ENCODE data around the gene YAF2.
"Not testable (repeated sequence)": the region's sequence is repeated elsewhere in the genome, so short reads cannot be mapped to it uniquely, and the experiment has no call there.

The YAF2 gene

DNA sequence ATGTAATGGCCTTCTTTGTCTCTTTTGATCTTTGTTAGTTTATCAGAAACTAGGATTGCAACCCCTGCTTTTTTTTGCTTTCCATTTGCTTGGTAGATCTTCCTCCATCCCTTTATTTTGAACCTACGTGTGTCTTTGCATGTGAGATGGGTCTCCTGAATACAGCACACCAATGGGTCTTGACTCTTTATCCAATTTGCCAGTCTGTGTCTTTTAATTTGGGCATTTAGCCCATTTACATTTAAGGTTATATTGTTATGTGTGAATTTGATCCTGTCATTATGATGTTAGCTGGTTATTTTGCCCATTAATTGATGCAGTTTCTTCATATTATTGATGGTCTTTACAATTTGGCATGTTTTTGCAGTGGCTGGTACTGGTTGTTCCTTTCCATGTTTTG lies 14.6 kb upstream of the YAF2 start:
- DNase-seq = not testable (repeated sequence)

DNA sequence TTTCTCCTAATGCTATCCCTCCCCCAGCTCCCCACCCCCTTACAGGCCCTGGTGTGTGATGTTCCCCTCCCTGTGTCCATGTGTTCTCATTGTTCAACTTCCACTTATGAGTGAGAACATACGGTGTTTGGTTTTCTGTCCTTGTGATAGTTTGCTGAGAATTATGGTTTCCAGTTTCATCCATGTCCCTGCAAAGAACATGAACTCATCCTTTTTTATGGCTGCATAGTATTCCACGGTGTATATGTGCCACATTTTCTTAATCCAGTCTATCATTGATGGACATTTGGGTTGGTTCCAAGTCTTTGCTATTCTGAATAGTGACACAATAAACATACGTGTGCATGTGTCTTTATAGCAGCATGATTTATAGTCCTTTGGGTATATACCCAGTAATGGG lies 11.0 kb upstream of the YAF2 start:
- not testable (repeated sequence) for DNase-seq

DNA sequence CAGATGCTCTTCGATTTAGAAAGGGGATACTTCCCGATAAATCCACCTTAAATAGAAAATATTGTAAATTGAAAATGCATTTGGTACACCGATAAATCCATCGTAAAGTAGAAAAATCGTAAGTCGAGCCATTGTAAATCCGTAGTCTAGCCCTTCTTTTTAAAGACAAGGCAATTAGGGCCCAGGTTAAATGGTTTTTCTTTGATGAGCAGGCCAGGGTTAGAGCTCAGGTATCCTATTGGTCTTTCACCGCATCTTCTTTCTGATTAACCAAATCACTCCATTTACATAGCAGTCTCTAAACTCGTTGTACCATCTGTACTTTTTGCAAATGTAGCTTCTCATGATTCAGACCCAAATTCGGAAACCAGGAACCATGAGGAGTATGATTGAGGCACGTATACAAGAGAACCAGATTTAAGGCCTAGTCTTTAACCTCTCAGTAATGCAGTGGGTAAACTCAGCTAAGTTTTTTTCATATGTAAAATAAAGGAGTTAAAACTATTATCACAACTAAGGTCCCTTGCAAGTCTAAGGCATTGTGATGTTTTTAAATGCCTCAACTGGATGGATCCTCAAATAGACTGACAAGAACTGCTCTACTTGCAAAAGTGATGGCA lies 2.2 kb upstream of the YAF2 start:
- no peak for DNase-seq

DNA sequence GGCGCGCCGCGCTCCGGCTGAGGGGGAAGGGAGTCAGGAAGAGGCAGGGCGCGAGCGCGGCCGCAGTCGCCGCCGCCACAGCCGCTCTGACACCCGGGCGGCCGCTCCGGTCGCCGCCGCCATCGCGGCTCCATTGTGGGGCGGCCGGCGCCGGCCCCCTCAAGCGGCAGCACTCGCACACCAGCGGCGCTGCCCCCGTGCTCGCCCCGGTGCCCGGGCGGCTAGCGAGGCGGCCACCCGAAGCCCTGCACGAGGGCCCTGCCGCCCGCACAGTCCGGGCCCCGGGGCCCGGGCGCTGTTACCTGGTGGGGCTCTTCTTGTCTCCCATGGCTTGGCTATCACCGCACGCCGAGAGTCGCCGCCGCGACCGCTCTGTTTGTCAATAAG lies 202 bp downstream of the YAF2 start:
- DNase-seq = no peak

DNA sequence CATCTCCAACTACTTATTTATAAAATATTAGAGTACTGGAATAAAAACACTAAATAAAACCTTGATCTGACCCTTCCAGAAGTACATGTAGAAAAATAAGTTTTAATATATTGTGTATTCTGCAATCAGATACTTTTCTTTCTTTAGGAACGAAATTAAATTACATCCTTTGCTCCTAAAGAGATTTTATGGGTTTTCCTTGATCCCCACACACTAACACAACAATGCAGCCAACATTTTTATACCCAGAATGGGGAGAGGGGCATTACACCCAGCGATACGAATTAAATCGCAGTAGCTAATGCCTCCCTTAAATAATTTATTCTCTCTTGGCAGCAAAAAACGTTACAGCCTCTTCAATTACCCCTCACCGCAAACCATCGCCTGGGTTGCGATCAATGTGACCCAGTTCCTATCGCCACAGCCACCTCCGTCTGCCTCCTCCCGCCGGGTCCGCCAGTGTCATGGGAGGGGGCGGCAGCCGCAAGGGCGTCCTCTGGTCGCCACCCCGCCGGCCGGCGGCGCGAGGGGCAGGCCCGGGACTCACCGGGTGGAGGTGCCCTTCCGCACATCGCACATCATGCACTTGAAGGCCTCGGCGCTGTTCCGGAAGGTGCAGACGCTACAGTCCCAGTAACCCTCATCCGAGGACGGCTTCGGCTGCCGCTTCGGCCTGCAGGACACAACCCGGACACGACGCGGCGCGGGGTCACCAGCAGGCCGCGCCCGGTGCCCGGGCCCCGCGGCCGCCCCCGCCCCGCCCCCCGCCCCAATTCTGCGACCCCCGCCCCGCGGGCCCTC lies 796 bp downstream of the YAF2 start:
- DNase-seq = peak; percentile 61

DNA sequence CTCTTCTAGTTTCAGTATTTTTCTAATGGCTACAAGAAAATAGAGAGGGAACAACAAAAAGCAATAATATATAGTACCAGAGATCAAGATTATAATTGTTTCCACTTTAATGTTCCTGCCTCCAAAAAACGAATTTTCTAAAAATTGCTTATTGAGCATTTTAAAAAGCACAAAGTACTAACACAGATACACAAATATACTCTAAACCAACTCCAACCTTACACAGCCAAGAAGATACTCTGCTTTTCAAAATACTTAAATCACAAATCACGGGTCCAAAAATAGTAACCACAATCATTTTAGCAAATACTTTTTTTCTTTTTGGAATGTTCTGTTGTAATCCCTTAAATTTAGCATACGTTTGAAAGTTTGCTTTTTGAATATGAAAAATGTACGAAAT lies 2.0 kb downstream of the YAF2 start:
- DNase-seq = no peak

DNA sequence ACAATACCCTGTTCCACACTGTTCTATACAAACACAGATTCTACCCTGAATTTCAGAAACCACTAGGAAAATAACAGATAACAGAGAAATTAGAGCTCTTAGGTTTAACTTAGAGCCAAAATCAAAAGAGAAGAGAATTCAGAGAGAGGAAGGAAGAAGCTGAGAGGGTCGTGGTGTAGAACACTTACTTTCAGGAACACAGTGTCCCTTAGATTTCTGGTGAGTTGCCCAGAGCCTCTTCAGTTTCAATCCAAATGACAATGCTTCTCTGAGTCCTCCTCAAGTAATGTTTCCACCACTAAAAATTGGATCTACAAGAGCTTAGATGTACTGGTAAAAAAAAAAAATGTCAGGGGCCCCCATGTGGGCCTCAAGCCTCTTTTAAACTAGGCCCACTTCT lies 2.6 kb downstream of the YAF2 start:
- no peak for DNase-seq

DNA sequence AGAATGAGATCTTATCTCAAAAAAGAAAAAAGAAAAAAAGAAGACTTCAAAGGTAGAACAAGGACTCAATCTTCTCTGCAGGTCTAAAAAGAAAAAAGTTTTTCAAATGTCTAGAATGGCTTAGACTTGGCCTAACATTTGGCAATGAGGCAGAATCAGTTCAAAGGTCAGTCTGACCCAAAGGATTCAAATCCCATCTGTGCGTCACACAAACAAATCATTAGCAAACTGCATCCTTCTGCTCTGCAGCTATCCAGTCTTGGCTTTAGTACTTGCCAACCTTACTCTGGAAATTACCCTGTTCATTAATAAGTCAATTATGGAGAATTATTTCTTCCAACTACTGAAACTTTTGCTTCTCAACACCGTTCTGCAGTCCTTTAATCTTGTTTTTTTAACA lies 3.1 kb downstream of the YAF2 start:
- DNase-seq = no peak

DNA sequence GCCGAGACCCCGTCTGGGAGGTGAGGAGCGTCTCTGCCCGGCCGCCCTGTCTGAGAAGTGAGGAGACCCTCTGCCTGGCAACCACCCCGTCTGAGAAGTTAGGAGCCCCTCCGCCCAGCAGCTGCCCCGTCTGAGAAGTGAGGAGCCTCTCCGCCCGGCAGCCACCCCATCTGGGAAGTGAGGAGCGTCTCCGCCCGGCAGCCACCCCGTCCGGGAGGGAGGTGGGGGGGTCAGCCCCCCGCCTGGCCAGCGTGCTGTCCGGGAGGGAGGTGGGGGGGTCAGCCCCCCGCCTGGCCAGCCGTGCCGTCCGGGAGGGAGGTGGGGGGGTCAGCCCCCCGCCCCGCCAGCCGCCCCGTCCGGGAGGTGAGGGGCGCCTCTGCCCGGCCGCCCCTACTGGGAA lies 10.5 kb downstream of the YAF2 start:
- not testable (repeated sequence) for DNase-seq

DNA sequence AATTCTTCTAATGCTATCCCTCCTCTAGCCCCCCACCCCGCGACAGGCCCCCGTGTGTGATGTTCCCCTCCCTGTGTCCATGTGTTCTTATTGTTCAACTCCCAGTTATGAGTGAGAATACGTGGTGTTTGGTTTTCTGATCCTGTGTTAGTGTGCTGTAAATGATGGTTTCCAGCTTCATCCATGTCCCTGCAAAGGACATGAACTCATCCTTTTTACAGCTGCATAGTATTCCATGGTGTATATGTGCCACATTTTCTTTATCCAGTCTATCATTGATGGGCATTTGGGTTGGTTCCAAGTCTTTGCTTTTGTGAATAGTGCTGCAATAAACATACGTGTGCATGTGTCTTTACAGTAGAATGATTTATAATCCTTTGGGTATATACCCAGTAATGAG lies 13.5 kb downstream of the YAF2 start:
- DNase-seq = not testable (repeated sequence)

DNA sequence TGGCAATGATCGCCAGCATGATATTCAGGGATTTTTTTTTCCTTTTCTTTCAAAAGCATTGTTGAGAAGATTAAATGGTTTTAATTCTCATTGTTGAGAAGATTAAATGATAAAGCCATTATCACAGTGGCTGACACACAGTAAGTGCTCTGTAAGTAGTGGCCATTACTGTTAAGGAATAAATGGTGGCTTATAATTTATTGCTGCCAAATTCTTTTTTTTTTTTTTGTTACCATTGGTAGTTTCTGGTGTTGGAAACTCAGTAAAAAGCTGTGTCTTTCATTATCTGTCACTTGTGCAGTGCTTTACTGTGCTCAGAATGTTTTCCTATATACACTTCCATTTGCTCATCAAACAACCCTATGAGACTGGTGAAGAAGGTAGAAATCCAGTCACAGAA lies 15.3 kb downstream of the YAF2 start:
- DNase-seq = no peak

DNA sequence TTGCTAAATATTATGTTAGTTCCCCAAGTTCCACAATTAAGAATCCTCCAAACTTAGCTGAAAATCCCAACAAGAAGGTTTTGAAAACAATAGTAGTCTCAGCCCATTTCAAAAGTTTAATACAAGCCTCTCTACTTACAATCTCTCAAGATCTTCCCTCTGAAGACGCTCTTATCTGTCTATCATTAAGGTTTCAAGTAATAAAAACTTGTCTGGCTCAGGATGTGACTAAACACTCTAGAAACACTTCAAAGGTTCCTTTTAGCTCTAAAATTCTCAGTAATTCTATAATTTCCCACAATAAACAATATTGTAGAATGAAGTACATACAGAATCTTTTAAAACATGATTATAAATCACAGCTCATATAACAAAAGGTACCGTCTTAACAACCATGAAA lies 16.3 kb downstream of the YAF2 start:
- DNase-seq = no peak

DNA sequence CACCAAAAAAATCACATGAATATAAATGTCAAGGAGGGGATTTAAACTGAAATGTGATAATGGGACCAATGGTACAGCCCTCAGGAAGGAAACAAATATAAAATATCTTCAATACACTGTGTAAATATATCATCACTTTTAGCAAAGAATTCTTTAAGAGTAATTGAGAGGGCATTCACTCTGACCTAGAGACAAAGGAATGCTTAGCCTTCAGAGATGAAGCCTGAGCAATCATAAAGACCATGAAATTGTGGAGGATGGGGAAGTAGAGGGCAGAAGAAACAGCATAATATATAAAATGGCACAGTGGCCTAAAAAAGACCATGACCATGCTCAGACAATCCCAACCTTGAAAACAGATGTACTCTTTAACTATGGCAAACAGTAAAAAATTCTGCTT lies 20.4 kb downstream of the YAF2 start:
- DNase-seq = no peak

DNA sequence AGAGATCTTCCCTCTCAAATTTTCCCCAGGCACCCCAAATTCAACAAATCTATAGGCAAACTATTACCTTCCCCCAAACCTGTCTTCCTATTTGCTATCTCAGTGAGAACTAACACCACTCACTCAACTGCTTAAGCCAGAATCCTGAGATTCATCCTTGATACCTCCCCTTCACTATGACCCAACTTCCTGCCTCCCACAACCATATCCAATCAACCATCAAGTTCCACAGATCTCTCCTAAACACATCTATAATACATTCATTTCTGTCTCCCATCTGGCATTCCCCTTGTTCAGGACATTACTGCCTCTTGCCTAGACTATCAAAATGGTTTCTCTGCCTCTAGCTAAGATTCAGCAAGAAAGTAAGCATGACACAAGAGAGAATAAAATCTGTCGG lies 21.3 kb downstream of the YAF2 start:
- DNase-seq = no peak

DNA sequence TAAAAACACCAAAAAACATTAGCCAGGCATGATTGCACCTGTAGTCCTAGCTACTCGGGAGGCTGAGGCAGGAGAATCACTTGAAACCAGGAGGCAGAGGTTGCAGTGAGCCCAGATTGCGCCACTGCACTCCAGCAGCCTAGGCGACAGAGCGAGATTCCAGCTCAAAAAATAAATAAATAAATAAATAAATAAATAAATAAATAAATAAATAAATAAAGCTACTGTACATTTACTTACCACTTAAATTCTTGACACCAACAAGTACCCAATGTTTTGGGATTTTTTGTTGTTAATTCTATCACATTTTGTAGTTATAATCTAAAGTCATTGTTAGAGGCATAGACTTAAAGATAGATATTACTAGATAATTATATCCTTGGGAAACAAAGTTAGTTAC lies 22.3 kb downstream of the YAF2 start:
- not testable (repeated sequence) for DNase-seq

DNA sequence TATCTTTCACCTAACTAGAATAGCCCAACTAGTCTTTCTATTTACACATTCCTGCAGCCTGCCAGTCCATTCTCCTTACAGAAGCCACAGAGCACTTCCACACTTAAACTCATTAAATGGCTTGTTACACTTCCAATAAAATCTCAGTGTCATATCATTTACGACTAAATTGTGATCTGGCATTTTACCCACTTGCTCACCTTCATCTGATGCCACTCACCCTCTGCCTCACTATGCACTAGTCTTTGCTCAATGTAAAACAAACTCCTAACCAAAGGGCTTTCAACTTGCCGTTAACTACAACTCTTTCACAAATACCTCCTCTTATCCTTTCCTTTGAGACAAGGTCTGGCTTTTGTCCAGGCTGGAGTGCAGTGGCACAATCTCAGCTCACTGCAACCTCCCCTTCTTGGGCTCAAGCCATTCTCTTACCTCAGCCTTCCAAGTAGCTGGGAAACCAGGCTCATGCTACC lies 24.1 kb downstream of the YAF2 start:
- DNase-seq = no peak

DNA sequence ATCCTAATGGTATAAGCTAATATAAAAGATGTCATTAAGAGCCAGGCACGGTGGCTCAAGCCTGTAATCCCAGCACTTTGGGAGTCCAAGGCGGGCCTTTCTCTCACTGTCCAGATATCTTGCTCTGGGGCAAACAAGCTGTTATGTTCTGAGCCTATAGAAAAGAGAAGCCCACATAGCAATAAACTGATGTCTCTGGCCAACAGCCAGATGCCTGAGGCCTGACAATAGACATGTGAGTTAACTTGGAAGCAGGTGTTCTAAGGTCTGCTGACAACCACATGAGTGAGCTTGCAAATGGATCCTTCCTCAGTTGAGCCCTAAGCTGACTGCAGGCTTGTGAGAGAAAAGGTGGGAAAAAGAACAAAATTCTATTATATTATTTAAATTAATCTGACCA lies 25.0 kb downstream of the YAF2 start:
- DNase-seq = no peak

DNA sequence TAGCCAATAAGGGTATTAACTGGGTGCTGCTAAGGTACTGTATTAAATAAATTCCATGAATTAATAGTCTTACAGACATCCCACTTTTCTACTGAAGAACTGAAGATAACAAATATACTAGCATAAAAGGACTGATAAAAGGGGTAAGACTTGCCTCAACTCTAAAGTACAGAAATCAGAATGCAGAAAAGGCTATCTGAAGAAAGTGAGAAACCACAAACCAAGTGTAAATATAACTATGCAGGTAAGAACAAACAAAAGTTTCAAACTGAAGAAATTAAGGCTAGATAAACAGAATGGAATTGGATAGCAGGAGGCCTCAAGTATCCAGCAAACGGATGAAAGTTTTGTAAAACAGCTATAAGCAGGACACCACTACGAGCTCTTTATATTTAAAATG lies 29.5 kb downstream of the YAF2 start:
- DNase-seq = no peak

DNA sequence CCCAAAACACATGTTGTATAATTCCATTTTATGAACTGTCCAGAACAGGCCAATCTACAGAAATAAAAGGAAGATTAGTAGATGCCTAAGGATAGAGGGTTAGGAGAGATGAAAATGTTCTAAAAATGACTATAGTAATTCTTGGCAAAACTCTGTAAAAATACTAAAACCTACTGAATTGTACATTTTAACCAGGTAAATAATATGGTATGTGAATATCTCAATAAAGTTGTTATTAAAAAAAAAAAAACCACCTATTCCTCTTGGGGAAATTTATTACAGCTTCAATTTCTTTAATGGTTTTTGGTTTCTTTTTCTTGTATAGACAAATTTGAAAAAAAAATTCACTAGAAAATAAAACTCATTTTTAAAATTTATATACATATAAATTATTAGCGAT lies 33.2 kb downstream of the YAF2 start:
- DNase-seq = no peak

DNA sequence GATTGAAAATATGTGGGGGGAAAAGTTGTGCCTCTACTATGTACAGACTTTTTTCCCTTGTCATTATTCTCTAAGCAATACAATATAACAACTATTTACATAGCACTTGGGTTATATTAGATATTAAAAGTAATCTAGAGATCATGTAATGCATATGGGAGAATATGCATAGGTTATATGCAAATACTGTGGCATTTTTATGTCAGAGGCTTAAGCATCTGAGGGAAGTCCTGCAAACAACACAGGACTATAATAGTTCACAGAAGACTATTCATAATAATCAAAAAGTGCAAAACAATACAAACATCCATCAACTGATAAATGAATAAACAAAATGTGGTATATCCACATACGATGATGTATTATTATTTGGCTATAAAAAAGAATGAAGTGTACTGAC lies 33.7 kb downstream of the YAF2 start:
- no peak for DNase-seq

DNA sequence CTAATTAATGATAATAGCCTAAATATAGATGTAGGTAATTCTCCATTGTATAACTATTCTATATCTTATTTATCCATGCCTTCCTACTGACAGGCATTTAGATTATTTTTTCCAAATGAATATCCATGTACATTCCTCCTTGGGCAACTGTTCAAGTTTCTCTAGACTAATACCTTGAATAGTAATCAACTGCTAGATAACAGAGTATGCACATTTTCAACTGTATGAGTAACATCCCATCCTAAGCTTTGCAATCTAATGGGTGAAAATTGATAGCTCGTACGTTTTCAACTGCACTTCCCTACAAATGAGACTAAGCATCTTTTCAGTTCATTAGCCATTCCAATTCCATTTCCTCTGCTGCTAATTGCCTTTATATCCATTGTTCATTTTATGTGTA lies 37.0 kb downstream of the YAF2 start:
- DNase-seq = no peak

DNA sequence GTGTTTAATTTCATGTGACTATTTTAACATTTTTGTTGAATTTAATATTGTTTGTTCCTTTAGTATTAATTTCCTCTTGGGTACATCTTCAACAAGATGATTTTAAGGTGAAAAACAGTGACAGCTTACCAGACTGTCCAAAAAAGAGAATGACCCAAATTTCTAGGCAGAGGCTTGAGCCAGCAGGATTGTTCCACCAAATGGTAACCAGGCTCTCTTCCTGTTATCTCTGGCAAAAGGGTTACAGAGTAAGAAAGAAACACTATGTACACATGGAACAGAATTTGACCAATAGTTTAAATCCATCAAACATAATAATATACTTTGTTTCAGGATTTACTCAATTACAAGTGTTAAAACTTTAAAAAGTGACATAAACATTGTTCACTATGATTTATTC lies 39.0 kb downstream of the YAF2 start:
- no peak for DNase-seq

DNA sequence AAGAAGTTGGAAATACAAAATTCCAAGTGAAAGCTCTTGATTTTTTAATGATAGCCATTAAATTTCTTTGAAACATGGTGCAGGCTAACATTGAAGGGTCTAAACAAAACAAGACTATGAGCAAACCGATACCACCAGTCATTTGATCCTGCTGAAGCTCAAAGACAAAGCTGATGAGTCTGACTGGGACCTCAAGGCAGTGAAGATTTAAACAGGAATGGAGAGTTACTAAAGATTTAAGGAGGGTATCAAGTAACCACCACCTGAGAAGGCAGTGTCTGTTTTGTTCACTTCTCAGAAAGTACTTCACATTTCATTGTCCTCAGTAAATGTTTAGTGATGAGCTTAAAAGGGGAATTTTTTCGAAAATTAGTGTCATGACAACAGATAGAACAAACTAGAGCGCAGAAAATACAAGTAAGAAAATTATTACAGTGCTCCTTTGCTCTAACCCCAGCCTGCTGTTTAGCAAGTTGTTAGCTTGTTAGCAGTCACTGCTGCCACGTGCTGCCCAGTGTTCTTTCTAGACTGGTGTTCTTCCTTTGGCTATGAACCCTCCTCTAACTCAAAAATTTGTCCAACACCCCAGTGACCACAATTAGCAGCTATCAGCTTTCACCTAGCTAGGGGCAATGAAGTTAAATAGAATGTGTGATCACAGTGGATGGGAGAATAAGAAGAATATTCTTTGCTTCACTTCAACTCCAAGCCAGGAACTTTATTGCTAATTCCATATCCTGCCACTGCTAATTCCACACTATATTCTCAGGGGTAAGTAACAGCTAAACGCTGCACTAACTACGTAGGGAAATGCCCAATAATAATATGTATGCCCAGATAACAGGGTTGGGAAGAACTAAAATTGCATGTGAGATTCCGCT lies 41.1 kb downstream of the YAF2 start:
- no peak for DNase-seq

DNA sequence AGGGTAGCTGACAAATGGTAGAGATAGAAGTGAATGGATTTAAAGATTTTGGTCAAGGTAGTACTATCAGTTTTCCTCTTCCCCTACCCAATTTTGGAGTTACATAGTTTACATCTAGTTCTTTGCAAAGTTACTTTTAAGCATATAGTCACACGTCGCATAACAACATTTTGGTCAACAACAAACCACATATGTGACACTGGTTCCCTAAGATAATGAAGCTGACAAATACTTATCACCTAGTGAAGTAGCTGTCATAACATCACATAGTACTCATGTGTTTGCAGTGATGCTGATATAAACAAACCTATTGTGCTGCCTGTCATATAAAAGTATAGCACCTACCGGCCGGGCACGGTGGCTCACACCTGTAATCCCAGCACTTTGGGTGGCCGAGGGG lies 45.4 kb downstream of the YAF2 start:
- DNase-seq = no peak
